Peyer's patch (tissue), 4 donors: Measurements from ENCODE around the gene TTC28.

Experiments used
- CTCF ChIP-seq, 6 experiments: fragments of 450-650 bp in 4 of 6; fragments of 200-600 bp in 2 of 6; sonication (generic) in 1 of 6; IDR thresholded peaks; one replicate each; pipeline ENCODE4 v1.5.1; 2017 to 2019; ENCODE audit warnings: antibody characterized with exemption in 6 of 6, mild to moderate bottlenecking in 3 of 6, moderate library complexity in 1 of 6
- POLR2A ChIP-seq, 2 donors: fragments of 450-650 bp; IDR thresholded peaks; one replicate each; pipeline ENCODE4 v1.5.1; 2017; ENCODE audit warnings: antibody characterized with exemption in 2 of 2, mild to moderate bottlenecking in 2 of 2, moderate library complexity in 2 of 2

GRCh38 chr22:28024422-28024888 lies 655.2 kb downstream of the TTC28 start:
- TF ChIP-seq POLR2A (IDR thresholded peaks at IDR 0.05) (no peak), CTCF (IDR thresholded peaks at IDR 0.05) (no peak)
